HG03139 (cell line): ENCODE measurements around the gene UST.
A peak's percentile ranks its signal among the peaks of the same experiment; 100 is the strongest.
"Not testable (repeated sequence)": the region's sequence is repeated elsewhere in the genome, so short reads cannot be mapped to it uniquely, and the experiment has no call there.

Experiments
- ATAC-seq: cut with Tn5 transposase; IDR thresholded peaks from one replicate; pipeline ENCODE4 v1.9.1; 2021; ENCODE audit not compliant: unreplicated experiment

UST gene

DNA sequence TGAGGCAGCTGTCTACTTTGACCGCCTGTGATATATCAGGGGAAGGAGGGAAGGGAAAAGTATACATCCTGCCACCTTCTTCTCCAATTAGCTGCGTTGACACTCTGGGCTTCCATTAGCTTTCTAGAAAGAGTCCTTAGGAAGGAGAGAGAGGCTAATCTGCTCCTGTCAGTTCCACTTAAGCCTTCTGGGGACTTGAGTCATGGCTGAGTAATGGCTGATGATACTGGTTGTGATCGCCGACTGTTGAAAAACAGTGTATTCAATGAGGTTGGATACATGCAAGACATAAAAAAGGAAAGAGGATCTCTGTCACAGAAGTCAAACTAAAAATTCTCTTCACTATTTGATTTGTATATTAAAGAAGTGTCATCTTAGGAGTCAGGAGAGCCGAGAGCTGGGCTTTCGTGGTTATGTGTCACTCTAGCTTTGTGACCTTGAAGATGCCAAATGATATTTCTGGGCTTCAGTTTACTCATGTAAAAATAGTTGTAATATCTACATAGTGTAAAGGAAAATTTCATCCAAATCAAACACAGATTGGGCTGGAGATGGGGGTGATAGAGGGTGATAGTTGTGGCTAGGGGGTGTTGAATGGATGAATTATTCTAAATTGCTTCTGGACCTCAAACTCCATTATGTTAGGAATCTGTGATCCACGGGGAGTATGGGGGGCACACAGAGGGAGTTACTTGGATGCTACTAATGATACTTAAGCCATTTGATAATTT is 189.0 kb downstream of the UST start:
- no peak for ATAC-seq

DNA sequence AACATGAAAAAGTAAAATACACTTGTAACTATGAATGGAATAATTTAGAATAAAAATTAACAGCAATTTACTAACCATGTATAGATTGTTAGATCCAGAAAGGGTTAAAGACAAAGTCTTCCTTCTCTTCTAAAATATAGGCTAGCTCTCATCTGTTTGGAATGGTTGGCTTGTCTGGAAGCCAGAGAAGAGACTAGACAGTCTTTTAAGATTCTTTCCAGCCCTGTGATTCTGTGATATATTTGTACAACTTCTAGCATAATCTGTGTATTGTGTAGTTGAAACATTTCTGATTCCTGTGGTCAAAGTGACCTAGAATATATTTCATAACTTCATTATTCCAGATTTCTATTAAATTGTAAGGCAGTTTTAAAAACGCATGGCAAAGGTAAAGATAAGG is 196.6 kb downstream of the UST start:
- no peak for ATAC-seq

DNA sequence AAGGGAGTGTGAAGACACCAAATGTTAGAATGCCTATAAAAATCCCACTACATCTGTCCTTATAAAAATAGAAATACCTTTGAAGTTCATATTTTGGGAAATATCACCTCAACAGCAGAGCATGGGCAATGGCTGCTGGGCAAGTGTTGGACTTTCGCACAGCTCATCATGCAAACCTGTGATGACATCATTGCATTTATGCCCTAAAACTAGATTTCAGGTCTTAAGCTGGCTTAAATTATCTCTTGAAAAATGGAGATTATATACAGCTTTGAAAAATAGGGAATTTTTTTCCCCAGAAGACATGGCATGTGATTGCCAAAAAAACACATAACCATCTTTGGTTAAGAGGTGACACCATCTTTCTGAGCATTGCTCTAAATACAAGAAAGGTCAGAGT is 197.8 kb downstream of the UST start:
- no peak for ATAC-seq

DNA sequence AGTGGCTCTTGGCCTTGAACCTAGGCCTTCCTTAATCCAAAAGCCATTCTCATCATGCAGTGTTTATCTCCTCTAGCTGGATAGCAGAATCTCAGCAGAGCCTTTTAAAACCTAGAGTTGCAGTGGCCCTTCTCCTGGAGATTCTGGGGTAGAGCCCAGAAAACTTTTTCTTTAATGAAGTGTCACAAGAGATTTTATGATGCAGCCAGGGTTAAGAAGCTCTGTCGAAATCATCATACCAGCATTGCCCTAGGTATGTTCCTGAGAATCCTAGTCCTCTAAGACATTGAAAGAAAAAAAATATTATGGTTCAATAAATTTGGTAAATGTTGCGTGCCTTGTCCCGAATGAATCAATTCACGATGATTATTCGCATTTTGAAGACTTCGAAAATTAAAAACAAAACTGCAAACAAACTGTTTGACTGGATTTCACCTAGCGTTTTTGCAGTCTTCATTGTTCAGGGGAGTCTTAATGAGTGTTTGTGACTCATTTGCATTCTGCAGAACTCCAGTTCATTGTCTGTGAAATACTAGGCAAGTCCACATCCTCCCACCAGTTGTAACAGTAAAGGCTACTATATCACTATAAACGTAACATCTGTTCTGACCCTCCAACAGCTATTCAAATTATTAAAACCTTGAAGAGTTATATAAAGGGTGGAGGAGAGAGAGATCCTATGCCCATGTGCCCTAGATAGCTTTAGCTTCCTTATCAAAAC is 198.6 kb downstream of the UST start:
- ATAC-seq = no peak

DNA sequence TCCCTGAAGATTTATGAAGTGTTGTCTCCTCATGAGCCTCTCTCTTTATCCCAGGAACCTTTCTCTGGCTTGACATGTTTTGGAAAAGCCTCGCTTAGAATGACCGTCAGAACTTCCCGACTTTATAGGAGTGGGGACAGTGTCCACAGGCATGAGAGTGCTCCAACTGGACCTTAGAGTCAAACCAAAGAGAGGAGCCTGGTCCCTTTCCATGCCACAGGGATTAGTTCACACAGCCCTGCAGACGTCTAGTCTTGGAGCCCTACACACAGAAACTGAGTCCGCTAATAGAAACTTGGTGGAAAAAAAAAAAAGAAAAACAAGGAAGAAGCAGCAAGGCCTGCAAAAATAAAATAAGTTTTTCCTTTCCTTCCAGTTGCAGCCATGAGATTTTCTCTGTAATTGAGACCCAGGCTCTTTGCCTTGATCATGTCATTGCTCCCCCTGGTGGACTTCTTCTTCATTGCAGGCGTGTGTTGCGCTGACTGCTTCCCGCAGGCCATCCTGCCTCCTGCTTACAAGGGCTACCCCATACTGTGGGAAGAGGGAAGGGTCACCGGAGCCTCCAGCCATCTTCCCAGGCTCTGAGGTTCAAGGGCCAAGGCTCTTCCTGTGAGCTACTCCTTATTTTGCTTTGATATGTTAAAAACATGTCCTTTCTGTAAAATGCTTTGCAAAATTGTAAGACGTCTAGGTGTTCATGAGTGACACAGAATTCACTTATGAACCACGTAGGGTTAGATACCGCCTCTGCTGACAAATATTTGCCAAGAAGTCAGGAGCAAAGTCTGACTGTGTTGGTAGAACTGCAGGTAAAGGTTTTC is 201.0 kb downstream of the UST start:
- peak; percentile 71 for ATAC-seq

DNA sequence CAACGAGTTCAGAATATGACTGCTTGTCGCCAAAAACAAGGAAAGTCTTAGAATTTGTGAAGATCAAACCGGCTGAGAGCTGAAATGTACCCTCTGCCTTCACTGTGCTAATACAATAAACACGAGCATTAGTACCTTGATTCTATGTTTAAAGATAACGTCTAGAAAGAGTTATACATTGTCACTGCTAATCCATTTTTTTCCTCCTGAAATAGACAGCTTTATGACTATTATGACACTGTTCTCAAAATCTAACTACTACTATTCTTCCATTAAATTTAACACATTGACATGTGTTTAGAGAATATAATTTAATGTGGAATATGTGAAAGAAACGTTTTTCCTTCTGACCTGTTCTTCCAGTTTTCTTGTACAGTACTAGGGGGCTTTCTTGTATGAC is 204.8 kb downstream of the UST start:
- no peak for ATAC-seq

DNA sequence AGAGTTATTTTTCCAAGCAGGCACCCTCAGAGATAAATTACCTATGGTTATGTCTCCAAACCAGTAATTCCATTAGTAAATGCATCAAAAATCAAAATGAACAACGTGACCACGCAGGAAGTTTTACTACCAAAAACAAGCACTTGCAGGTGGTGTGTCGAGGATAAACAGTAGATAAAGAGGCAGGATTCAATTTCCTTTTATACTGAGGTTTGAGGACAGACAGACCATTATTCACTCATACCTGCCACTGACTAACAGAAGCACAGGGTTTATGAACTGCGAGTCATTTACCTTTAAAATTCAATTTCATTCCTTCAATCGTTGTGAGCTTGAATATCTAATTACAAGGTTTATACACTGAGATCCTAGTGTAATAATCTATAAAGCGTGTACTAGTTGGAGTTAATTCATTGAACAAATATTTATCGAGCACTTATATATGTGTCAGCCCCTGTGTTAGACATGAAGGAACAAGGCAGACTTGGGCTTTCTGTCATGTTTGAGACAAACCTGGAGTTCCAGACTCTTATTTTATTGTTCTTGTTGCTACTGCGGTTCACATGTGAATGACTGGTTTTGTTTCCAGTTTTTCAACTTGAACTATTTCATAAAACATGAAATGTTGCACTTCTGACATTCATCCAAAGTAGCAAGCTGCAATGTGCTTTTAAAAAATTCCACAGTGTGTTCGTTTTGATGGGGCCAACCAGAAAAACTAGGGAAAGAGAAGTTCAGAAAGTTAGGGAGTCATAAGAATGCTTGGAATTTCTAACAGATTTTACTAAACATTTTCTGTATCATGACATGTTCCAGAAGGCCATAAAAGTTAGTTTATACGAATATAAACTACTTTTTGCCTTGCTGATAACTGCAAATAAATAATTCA is 205.6 kb downstream of the UST start:
- no peak for ATAC-seq

DNA sequence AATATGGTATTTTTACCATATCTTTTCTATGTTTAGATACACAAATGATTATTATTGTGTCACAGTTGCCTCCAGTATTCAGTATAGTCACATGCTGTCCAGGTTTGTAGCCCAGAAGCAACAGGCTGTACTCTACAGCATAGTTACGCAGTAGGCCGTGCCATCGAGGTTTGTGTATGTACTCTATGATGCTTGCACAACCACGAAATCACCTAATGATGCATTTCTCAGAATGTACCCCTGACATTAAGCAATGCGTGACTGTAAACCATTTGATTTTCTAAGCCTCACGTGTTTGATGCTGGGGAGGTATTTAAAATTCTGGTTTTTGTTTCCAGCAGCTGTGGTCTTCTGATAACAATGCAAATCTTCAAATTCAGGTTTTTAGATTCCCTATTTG is 207.6 kb downstream of the UST start:
- ATAC-seq = no peak

DNA sequence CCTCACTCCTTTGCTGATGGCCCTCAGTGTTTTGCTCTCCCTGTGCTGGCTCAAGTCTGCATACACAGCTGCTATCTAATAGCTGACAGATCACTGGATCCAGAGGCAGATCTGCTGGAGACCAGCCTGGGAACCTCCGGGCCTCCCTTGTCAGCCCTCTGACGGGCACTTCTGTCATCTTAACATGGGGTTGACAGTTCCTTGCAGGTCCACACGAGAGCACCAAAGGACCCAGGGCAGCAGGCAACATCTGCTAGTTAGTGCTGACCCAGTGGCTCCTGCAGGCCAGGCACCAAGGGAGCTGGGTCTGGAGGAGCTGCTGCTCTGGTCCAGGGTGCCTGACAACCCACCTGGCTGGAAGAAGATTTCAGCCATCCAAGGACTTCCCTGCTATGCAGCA is 208.1 kb downstream of the UST start:
- ATAC-seq = no peak

DNA sequence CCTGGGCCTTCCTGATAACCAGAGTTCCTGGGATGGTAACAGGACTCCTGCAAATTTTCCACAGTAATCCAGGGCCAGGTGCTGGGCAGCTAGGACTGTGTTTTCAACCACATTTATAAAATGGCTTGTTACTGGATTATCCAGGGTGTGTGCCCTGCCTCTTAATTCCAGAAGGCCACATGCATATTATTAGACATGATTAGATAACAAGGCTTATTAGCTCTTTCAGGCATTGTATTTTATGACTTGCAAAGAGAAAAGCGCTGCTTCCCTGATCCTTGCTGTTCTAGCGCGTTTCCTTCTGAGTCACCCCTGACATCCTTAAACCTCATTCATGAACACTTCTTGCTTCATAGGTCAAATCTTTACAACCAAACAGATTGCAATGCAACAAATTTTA is 208.6 kb downstream of the UST start:
- no peak for ATAC-seq

DNA sequence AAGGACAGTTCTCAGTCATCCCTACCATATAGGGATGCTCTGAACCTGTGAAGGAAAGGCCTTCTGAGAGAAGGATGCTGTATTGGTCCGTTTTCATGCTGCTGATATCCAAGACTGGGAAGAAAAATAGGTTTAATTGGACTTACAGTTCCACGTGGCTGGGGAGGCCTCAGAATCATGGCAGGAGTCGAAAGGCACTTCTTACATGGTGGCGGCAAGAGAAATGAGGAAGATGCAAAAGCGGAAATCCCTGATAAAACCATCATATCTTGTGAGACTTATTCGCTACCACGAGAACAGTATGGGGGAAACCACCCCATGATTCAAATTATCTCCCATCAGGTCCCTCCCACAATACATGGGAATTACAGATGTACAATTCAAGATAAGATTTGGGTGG is 209.3 kb downstream of the UST start:
- not testable (repeated sequence) for ATAC-seq

DNA sequence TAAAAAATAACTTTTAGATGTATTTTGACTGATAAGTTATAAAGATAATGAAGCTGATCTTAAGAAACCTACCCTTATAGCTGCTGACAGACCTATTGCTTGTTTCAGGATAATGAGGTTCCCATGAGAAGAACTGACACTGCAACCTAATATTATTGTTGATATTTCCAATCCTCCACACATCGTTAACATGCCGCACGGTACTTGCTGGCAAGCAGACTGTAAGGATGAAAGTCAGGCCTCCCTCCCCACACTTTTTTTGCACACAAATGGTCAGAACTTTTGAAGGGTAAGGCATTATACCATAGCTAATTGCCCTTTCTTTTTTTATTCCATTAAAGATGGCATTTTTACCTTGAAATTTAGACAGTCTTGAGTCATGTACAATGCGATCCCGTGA is 210.9 kb downstream of the UST start:
- no peak for ATAC-seq

DNA sequence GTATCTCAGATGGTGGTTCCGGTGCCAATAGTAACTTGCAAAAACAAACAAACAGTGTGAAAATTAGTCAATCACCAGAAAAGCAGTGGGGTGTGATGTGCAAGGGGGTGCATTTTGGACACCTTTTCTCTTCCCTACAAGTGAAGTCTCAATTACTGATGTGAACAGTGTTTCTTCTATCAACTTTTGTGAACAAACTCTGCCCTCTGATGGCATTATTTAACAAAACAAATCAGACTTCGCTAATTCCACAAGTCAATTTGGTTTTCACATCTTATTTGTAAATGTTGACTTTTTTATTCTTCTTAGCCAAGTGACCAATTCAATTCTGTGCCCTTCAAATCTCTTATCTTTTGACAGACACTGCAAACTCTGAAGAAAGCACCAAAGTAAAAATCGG is 212.2 kb downstream of the UST start:
- ATAC-seq = no peak

DNA sequence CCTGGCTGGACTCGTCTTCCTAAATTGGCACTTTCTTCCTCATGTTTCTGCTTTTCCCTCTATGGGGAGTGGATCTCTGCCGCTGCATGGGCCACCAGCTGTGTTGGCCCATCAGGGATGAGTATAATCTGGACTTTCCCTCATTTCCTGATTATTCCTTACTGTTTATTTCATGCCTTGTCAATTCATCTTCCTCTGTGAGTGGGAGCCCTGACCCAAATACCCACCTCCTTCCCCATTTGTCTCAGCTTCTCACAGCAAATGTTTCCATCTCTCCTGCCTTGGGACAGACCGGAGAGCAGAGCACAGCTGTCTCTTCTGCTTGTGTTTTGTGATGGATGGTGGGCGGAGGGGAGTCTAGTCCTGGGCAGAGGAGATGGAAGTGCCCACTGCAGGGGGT is 212.7 kb downstream of the UST start:
- no peak for ATAC-seq

DNA sequence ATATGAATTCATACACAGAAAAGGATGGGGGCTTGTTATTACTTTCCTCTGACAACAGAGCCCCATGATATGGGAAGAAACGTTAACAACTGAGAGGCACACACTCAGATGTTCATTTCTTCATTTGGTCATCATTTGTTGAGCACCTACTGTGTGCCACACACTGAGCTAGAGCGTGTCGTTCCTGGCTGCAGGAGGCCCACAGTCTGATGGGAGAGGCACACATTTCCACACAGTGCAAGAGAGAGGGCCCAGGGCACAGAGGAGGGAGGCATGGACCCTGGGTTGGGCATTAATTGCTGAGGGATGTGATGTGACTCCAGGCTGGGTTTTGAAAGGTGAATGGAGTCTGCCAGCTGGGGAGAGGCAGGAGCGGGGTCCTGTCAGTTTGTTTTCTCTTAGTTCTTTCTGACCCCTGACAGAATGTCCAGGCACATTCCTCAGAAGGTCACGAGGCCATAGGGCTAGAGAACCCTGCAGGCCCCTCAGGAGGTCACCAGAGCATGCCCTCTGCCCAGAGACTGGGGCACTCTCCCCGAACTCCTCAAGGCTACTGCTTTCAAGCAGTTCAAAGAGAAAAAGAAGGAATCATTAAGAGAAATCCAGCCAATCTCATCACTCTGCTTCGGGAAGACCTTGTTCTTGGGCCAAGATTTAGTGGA is 216.2 kb downstream of the UST start:
- ATAC-seq = no peak

DNA sequence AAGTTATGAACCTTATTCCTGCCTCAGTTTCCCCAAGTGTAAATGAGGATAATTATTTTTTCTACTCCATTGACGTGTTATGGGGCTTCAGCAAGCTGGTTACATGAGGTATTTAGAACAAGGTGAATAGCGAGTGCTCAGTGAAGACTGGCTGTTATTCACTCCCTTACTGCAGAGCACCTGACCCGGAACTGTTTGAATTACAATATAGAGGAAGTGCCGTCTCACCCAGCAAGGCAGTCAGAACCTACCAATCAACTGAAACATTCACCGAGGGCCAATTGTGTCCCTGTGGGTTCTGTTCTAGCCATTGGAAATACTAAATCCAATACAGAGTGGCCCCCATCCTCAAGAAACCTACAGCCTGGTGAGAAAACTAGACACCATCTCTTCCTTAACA is 216.9 kb downstream of the UST start:
- ATAC-seq = no peak

DNA sequence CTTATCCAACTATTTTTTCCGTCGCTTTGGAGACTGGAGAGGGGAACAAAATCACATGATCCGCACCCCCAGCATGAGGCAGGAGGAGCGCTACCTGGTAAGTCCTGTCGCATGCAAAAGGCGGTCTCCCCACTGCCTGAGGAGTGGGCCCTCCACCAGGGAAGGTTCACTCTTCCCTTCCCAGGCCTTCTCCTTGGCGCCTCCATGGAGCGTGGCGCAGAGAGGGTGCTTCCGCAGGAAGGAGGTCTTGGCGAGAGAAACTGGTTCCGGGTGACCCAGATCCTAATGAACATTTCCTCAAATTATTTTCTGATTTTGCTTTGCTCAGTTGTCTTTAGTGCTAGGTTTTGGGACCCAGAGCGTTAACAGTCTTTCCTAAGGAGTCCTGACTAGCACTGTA is 217.6 kb downstream of the UST start:
- no peak for ATAC-seq

DNA sequence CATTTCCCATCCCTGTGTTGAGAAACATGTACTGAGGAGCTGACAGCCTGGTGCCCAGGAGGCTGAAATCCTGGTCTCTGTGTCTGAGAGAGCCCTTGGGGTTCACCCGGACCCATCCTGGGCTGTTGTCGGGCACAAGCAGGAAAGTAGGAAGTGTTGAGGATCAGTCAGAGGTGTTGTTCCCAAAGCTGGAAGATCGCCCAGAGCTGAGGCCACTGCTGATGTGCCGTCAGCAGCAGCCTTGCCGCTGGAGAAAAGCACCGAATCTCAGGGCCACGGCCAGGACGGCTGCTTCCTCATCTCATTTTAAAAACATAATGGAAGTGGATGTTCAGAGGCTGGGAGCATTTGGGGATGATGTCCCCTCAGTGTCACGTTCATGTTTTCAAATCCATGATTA is 218.5 kb downstream of the UST start:
- no peak for ATAC-seq

DNA sequence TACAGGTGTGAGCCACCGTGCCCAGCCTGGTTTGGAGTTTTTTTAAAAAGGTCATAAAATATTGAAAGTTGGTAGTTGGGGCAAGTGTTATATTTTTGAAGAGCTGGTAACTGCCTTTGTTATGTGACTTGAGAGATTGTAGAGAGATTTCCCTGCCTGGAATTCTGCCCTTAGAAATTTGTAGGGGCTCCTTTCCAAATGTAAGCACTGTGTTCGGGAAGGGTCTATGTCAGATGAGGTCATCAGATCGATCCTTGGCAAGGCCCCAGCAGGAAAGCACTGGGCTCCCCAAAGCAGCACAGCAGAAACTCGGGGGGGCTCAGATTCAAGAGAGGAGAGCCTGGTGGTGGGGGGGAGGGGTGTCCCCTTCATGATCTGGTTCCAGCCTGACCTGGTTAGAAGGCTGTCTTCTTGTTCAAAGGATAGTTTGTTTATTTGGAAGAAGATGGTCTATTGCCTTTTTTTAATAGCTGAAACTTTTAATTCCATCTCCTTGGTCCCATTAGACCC is 220.2 kb downstream of the UST start:
- ATAC-seq = no peak

DNA sequence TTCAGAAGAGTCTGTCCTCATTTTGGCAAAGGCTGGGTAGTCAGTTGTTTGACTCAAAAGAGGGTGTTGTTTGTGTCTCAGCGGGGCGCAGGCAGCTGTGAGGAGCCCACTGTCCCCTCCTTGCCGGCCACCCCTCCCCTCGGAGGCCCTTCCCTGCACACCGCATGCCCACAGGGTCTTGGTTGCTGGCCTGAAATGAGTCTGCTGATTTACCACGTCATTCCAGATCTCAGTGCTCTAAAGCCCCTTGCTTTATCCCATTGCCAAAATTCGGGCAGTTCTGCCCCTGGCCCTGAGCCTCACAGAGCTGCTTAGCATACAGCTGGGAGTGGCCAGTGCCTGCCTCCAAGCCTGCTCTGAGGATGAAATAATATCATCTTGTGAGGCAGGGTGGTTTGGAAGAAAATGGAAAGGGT is 220.7 kb downstream of the UST start:
- ATAC-seq = no peak
